ENCODE results near the gene CAMK2G.

The CAMK2G gene

DNA sequence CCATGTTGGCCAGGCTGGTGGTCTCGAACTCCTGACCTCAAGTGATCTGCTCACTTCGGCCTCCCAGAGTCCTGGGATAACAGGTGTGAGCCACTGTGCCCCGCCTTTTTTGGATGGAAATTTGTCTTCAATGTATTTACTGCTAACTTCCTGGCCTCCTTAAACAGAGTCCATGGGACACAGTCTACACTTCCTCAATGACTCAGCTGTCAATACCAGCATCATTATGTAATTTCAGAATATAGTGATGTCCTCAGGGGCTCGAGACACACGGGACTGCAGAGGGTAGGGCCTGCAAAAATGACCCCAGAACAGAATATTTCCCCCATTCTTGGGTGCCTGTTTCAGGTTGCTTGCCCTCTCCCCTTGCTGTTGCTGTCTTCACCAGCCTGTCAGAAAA is 31.1 kb downstream of the CAMK2G start:
- no peak for DNase-seq
- no peak overlapping the region for H3K27ac ChIP-seq (ENCODE audit: low read length)

DNA sequence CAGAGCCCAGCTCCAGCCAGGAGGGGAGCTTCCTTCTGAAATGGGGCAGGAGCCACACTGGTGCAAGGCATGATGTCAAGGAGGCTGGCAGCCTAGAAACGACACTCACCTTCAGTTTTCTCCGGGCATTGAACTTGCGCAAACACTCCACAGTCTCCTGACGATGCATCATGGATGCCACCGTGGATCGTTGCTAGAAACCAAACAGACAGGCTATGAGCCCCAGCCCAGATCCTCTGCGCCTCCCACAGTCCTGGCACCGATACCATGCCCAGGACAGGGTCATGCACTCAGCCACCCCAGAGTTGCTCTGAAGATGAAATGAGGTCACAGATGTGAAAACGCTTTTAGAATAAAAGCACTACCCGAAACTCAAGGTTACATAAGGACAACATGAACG is 32.0 kb downstream of the CAMK2G start:
- Histone ChIP-seq H2AFZ (ENCODE audit: low read depth, low read length) (no peak overlapping the region), H3K4me3 (ENCODE audit: low read depth in 1 of 2, low read length in 2 of 2) (no peak overlapping the region), H3K4me2 (ENCODE audit: insufficient read depth, low read length) (no peak overlapping the region), H3K9ac (ENCODE audit: low read depth, low read length) (no peak overlapping the region), H3K9me3 (ENCODE audit: insufficient read depth, low read length, severe bottlenecking) (no peaks in the 10 kb centered on the region), H3K79me2 (ENCODE audit: insufficient read depth, low read length) (no peaks in the 10 kb centered on the region), H3K27ac (ENCODE audit: low read length) (no peak overlapping the region), H3K4me1 (ENCODE audit: insufficient read depth, low read length) (no peaks in the 10 kb centered on the region), H4K20me1 (ENCODE audit: insufficient read depth, low read length) (no peaks in the 10 kb centered on the region), H3K36me3 (ENCODE audit: insufficient read depth, low read length) (peaks cover 78% of the 10 kb centered on the region), H3K27me3 (ENCODE audit: insufficient read depth, low read length, poor library complexity) (no peaks in the 10 kb centered on the region)
- ATAC-seq (ENCODE audit: insufficient read depth, low read depth), result no peak
- DNase-seq, result no peak
- TF ChIP-seq EZH2 (IDR thresholded peaks at IDR 0.05; ENCODE audit: borderline replicate concordance, low read depth, low read length, severe bottlenecking), result no peak
- TF ChIP-seq, protein P1, sequence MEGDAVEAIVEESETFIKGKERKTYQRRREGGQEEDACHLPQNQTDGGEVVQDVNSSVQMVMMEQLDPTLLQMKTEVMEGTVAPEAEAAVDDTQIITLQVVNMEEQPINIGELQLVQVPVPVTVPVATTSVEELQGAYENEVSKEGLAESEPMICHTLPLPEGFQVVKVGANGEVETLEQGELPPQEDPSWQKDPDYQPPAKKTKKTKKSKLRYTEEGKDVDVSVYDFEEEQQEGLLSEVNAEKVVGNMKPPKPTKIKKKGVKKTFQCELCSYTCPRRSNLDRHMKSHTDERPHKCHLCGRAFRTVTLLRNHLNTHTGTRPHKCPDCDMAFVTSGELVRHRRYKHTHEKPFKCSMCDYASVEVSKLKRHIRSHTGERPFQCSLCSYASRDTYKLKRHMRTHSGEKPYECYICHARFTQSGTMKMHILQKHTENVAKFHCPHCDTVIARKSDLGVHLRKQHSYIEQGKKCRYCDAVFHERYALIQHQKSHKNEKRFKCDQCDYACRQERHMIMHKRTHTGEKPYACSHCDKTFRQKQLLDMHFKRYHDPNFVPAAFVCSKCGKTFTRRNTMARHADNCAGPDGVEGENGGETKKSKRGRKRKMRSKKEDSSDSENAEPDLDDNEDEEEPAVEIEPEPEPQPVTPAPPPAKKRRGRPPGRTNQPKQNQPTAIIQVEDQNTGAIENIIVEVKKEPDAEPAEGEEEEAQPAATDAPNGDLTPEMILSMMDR (IDR thresholded peaks at IDR 0.05; ENCODE audit: borderline replicate concordance, extremely low read depth, low read length, poor library complexity, severe bottlenecking), result no peak

More for the DNA sequence above, 31.1 kb downstream of the CAMK2G start:
- no peaks in the 10 kb centered on the region; the same call in 1 of the 2 replicates for H4K20me1 ChIP-seq (ENCODE audit: insufficient read depth, low read length)
- no peak overlapping the region for H3K4me3 ChIP-seq (ENCODE audit: low read depth in 1 of 2, low read length in 2 of 2)
- no peak overlapping the region for H3K4me2 ChIP-seq (ENCODE audit: insufficient read depth, low read length)
- no peaks in the 10 kb centered on the region for H3K79me2 ChIP-seq (ENCODE audit: insufficient read depth, low read length)
- H3K36me3 ChIP-seq (ENCODE audit: insufficient read depth, low read length), result peaks cover 78% of the 10 kb centered on the region
- H2AFZ ChIP-seq (ENCODE audit: low read depth, low read length), result no peak overlapping the region
- no peak for ATAC-seq (ENCODE audit: insufficient read depth, low read depth)
- TF ChIP-seq EZH2 (IDR thresholded peaks at IDR 0.05; ENCODE audit: borderline replicate concordance, low read depth, low read length, severe bottlenecking), result no peak
- TF ChIP-seq, protein P1 (IDR thresholded peaks at IDR 0.05; ENCODE audit: borderline replicate concordance, extremely low read depth, low read length, poor library complexity, severe bottlenecking), result no peak
- H3K4me1 ChIP-seq (ENCODE audit: insufficient read depth, low read length), result no peaks in the 10 kb centered on the region
- H3K9ac ChIP-seq (ENCODE audit: low read depth, low read length), result no peak overlapping the region
- no peaks in the 10 kb centered on the region for H3K9me3 ChIP-seq (ENCODE audit: insufficient read depth, low read length, severe bottlenecking)
- no peaks in the 10 kb centered on the region for H3K27me3 ChIP-seq (ENCODE audit: insufficient read depth, low read length, poor library complexity)

DNA sequence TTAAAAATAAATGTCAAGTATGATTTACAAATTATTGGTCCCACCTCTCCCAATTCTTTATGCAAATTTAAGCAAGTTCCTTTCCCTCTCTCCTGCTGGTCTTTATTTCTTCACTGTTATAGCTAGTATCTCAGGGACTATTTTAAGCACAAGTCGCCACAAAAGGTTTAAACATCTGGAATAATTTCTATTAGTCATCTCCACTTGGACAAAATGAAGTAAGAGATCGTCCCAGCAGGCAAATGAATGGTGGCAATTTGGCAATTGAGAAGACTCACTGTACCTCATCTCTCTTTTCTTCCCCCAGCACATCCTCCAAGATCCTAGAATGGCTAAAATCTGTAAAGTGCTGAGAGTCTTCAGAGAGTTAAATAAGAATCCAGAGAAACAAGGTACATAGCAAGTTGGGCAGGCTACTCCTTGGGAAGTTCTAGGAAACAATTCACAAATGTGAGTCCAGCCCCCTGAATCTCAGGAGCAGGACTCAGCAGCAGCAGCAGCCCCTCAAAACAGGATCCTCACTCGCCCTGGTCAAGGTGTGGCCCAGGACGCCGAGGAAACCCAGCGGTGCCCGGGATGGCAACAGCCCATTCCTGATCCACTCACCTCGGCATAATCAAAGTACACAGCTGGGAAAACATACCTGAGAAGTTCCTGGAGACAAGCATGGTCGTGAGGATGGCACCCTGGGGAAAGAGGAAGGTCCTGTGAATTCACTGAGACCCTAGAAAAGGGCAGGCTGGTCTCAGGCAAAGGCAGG is 32.6 kb downstream of the CAMK2G start:
- Histone ChIP-seq H3K36me3 (ENCODE audit: insufficient read depth, low read length) (peaks cover 78% of the 10 kb centered on the region), H2AFZ (ENCODE audit: low read depth, low read length) (no peak overlapping the region), H3K27ac (ENCODE audit: low read length) (no peak overlapping the region), H3K9ac (ENCODE audit: low read depth, low read length) (no peak overlapping the region), H4K20me1 (ENCODE audit: insufficient read depth, low read length) (no peaks in the 10 kb centered on the region), H3K4me3 (ENCODE audit: low read depth in 1 of 2, low read length in 2 of 2) (no peak overlapping the region), H3K79me2 (ENCODE audit: insufficient read depth, low read length) (no peaks in the 10 kb centered on the region), H3K27me3 (ENCODE audit: insufficient read depth, low read length, poor library complexity) (no peaks in the 10 kb centered on the region), H3K4me1 (ENCODE audit: insufficient read depth, low read length) (no peaks in the 10 kb centered on the region), H3K4me2 (ENCODE audit: insufficient read depth, low read length) (no peak overlapping the region), H3K9me3 (ENCODE audit: insufficient read depth, low read length, severe bottlenecking) (no peaks in the 10 kb centered on the region)
- TF ChIP-seq, protein P1 (IDR thresholded peaks at IDR 0.05; ENCODE audit: borderline replicate concordance, extremely low read depth, low read length, poor library complexity, severe bottlenecking), result no peak
- TF ChIP-seq EZH2 (IDR thresholded peaks at IDR 0.05; ENCODE audit: borderline replicate concordance, low read depth, low read length, severe bottlenecking), result no peak
- DNase-seq (no peak), ATAC-seq (ENCODE audit: insufficient read depth, low read depth) (no peak)
